HepG2 (cell line): ENCODE data around the gene ARHGEF40. TPM values are rescaled to one million over a fixed set of nuclear protein-coding genes. Genes with fewer than 3 reads are reported as not detected.

Experiments
- BCL6 ChIP-seq: IDR thresholded peaks from 2 replicates; pipeline ENCODE4 v1.6.1; 2016; ENCODE audit warnings: missing genetic modification reagents, missing compliant biosample characterization
- ETV5 ChIP-seq: IDR thresholded peaks from 2 replicates; pipeline ENCODE4 v1.6.1; 2018; ENCODE audit warnings: missing biosample characterization, missing genetic modification reagents, inconsistent platforms, borderline replicate concordance
- FLYWCH1 ChIP-seq: sonication (generic); formaldehyde crosslinking; IDR thresholded peaks from 2 replicates; pipeline ENCODE4 v1.8.1; 2023; ENCODE audit warnings: mild to moderate bottlenecking, missing genetic modification reagents
- GATAD2A ChIP-seq: IDR thresholded peaks from 2 replicates; pipeline ENCODE4 v1.6.1; 2016
- HOXA3 ChIP-seq: sonication (generic); formaldehyde crosslinking; IDR thresholded peaks from 2 replicates; pipeline ENCODE4 v1.5.0; 2020; ENCODE audit warnings: missing genetic modification reagents
- MEIS2 ChIP-seq: sonication (generic); formaldehyde crosslinking; IDR thresholded peaks from 2 replicates; pipeline ENCODE4 v1.9.0; 2021; ENCODE audit warnings: mild to moderate bottlenecking, missing genetic modification reagents
- MIER3 ChIP-seq: IDR thresholded peaks from 2 replicates; pipeline ENCODE4 v1.6.1; 2016; ENCODE audit warnings: missing compliant biosample characterization, borderline replicate concordance
- NR2F6 ChIP-seq, 2 experiments: IDR thresholded peaks; 2 replicates each; pipeline ENCODE4 v1.6.1; 2016; ENCODE audit warnings: antibody characterized with exemption in 1 of 2, mild to moderate bottlenecking in 1 of 2
- ONECUT2 ChIP-seq: sonication (generic); formaldehyde crosslinking; IDR thresholded peaks from 2 replicates; pipeline ENCODE4 v1.4.0; 2020; ENCODE audit warnings: missing genetic modification reagents
- RBM39 ChIP-seq: fragments of 200-400 bp; formaldehyde crosslinking; IDR thresholded peaks from one replicate; pipeline ENCODE4 v1.6.1; 2018; ENCODE audit warnings: antibody characterized with exemption, mild to moderate bottlenecking, low read depth, low read length; ENCODE audit not compliant: poor library complexity, severe bottlenecking
- SNAPC5 ChIP-seq: sonication (generic); formaldehyde crosslinking; IDR thresholded peaks from 2 replicates; pipeline ENCODE4 v1.8.1; 2023; ENCODE audit warnings: mild to moderate bottlenecking, missing genetic modification reagents, borderline replicate concordance
- SOX6 ChIP-seq, 2 experiments: fragments of 450-650 bp in 1 of 2; sonication (generic) in 1 of 2; formaldehyde crosslinking in 1 of 2; IDR thresholded peaks; 2 replicates each; pipeline versions ENCODE4 v1.4.0 to v1.6.1; 2017 to 2020; ENCODE audit warnings: antibody characterized with exemption in 1 of 2, mild to moderate bottlenecking in 1 of 2, missing genetic modification reagents in 1 of 2
- SP1 ChIP-seq, 2 experiments: fragments of 450-650 bp in 1 of 2; sonication (generic) in 1 of 2; formaldehyde crosslinking in 1 of 2; IDR thresholded peaks; 2 replicates each; pipeline versions ENCODE4 v1.4.0 to v1.6.1; 2016 to 2020; ENCODE audit warnings: missing genetic modification reagents in 1 of 2
- ZNF367 ChIP-seq: sonication (generic); formaldehyde crosslinking; IDR thresholded peaks from 2 replicates; pipeline ENCODE4 v1.4.0; 2020; ENCODE audit warnings: missing genetic modification reagents, borderline replicate concordance
- ZNF557 ChIP-seq: sonication (generic); formaldehyde crosslinking; IDR thresholded peaks from 2 replicates; pipeline ENCODE4 v1.4.0; 2020; ENCODE audit warnings: missing genetic modification reagents
- ZNF558 ChIP-seq: sonication (generic); formaldehyde crosslinking; IDR thresholded peaks from 2 replicates; pipeline ENCODE4 v1.9.0; 2022; ENCODE audit warnings: mild to moderate bottlenecking, missing genetic modification reagents, borderline replicate concordance
- ZNF614 ChIP-seq: IDR thresholded peaks from 2 replicates; pipeline ENCODE4 v1.6.1; 2018; ENCODE audit warnings: missing biosample characterization, missing genetic modification reagents, inconsistent platforms, borderline replicate concordance
- ZSCAN21 ChIP-seq: sonication (generic); formaldehyde crosslinking; IDR thresholded peaks from 2 replicates; pipeline ENCODE4 v1.8.0; 2022; ENCODE audit warnings: mild to moderate bottlenecking, missing genetic modification reagents, moderate library complexity, borderline replicate concordance
- ZSCAN29 ChIP-seq: sonication (generic); formaldehyde crosslinking; conservative IDR thresholded peaks from 2 replicates; pipeline ENCODE4 v1.4.0; 2020; ENCODE audit warnings: mild to moderate bottlenecking, missing genetic modification reagents
- ZSCAN5A ChIP-seq: sonication (generic); formaldehyde crosslinking; IDR thresholded peaks from 2 replicates; pipeline ENCODE4 v1.8.0; 2022; ENCODE audit warnings: mild to moderate bottlenecking, missing genetic modification reagents, borderline replicate concordance
- polyA plus RNA-seq, 8 experiments: library from polyadenylated mRNA; depleted of rRNA in 3 of 8; stranded (reverse) in 7 of 8; unstranded in 1 of 8; fragments of >200 nt; fragmentation: Illumina TruSeq in 4 of 8; extraction: Trizol in 4 of 8; gene quantifications; 2 replicates each; pipeline versions ENCODE4 v1.2.1 to v1.2.3, GENCODE V29; 2011 to 2016; ENCODE audit warnings: low read depth in 4 of 8, missing spikeins in 1 of 8, mixed read lengths in 1 of 8; ENCODE audit not compliant: insufficient read depth in 1 of 8
- total RNA-seq, 5 experiments: library from RNA; depleted of rRNA; stranded (reverse); fragments of >200 nt; fragmentation: Illumina TruSeq; extraction: Trizol; gene quantifications; 2 replicates each; pipeline ENCODE4 v1.2.3, GENCODE V29; 2016; ENCODE audit warnings: low read depth in 1 of 5
- TF ChIP-seq, protein P1 (sequence below): sonication (generic); formaldehyde crosslinking; IDR thresholded peaks from 2 replicates; pipeline ENCODE4 v1.5.0; 2020; ENCODE audit warnings: missing genetic modification reagents
- TF ChIP-seq, protein P2 (sequence below): sonication (generic); formaldehyde crosslinking; conservative IDR thresholded peaks from 2 replicates; pipeline ENCODE4 v1.4.0; 2020; ENCODE audit warnings: missing genetic modification reagents
- TF ChIP-seq, protein P3 (sequence below): sonication (generic); formaldehyde crosslinking; IDR thresholded peaks from 2 replicates; pipeline ENCODE4 v1.4.0; 2020; ENCODE audit warnings: low read depth, mild to moderate bottlenecking, missing genetic modification reagents

Gene ARHGEF40
- total and polyA plus RNA-seq, 2 of the 13 experiments (the other 11 are each of a cell fraction or from before 2014, with no cell fraction given) = 28.1 to 78.1 TPM

GRCh38 chr14:21024585-21025370, 45.3 kb upstream of the ARHGEF40 start, which contains the start of gene NDRG2 (continued):
- TF ChIP-seq MIER3 (CRISPR knock-in tag) (no peak), FLYWCH1 (no peak), ETV5 (peak; percentile 49; the same call in 1 of the 2 replicates), MEIS2 (CRISPR knock-in tag) (peak; percentile 82; the same call in 1 of the 2 replicates), ZNF558 (peak; percentile 24; the same call in 1 of the 2 replicates), ZNF614 (CRISPR knock-in tag) (no peak), ZNF557 (CRISPR knock-in tag) (peak; percentile 53; the same call in 1 of the 2 replicates), NR2F6 (IDR thresholded peaks at IDR 0.05) (no peak), NR2F6 (CRISPR knock-in tag; IDR thresholded peaks at IDR 0.05) (peak; percentile 30; the same call in 1 of the 2 replicates), SOX6 (IDR thresholded peaks at IDR 0.05) (no peak), SOX6 (CRISPR knock-in tag; IDR thresholded peaks at IDR 0.05) (peak; percentile 53), BCL6 (CRISPR knock-in tag) (peak; percentile 64), RBM39 (peak; percentile 73), HOXA3 (CRISPR knock-in tag) (peak; percentile 82), ZSCAN29 (CRISPR knock-in tag) (no peak), ZSCAN5A (peak; percentile 73; the same call in 1 of the 2 replicates), ZNF367 (CRISPR knock-in tag) (peak; percentile 73; the same call in 1 of the 2 replicates), ONECUT2 (CRISPR knock-in tag) (peak; percentile 63), SNAPC5 (no peak), SP1 (IDR thresholded peaks at IDR 0.05) (no peak), SP1 (CRISPR knock-in tag; IDR thresholded peaks at IDR 0.05) (no peak), ZSCAN21 (CRISPR knock-in tag) (peak; percentile 94), GATAD2A (CRISPR knock-in tag) (peak; percentile 46; the same call in 1 of the 2 replicates)
- TF ChIP-seq, protein P1, sequence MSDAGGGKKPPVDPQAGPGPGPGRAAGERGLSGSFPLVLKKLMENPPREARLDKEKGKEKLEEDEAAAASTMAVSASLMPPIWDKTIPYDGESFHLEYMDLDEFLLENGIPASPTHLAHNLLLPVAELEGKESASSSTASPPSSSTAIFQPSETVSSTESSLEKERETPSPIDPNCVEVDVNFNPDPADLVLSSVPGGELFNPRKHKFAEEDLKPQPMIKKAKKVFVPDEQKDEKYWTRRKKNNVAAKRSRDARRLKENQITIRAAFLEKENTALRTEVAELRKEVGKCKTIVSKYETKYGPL (CRISPR knock-in tag) = 0 out of 2 replicates have a peak, but pooled peaks have one; percentile 17
- TF ChIP-seq, protein P2, sequence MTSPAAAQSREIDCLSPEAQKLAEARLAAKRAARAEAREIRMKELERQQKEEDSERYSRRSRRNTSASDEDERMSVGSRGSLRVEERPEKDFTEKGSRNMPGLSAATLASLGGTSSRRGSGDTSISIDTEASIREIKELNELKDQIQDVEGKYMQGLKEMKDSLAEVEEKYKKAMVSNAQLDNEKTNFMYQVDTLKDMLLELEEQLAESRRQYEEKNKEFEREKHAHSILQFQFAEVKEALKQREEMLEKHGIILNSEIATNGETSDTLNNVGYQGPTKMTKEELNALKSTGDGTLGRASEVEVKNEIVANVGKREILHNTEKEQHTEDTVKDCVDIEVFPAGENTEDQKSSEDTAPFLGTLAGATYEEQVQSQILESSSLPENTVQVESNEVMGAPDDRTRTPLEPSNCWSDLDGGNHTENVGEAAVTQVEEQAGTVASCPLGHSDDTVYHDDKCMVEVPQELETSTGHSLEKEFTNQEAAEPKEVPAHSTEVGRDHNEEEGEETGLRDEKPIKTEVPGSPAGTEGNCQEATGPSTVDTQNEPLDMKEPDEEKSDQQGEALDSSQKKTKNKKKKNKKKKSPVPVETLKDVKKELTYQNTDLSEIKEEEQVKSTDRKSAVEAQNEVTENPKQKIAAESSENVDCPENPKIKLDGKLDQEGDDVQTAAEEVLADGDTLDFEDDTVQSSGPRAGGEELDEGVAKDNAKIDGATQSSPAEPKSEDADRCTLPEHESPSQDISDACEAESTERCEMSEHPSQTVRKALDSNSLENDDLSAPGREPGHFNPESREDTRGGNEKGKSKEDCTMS (CRISPR knock-in tag) = no peak
- TF ChIP-seq, protein P3, sequence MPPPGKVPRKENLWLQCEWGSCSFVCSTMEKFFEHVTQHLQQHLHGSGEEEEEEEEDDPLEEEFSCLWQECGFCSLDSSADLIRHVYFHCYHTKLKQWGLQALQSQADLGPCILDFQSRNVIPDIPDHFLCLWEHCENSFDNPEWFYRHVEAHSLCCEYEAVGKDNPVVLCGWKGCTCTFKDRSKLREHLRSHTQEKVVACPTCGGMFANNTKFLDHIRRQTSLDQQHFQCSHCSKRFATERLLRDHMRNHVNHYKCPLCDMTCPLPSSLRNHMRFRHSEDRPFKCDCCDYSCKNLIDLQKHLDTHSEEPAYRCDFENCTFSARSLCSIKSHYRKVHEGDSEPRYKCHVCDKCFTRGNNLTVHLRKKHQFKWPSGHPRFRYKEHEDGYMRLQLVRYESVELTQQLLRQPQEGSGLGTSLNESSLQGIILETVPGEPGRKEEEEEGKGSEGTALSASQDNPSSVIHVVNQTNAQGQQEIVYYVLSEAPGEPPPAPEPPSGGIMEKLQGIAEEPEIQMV = no peak
